ENCODE results near the gene MBD6.

Gene MBD6

DNA sequence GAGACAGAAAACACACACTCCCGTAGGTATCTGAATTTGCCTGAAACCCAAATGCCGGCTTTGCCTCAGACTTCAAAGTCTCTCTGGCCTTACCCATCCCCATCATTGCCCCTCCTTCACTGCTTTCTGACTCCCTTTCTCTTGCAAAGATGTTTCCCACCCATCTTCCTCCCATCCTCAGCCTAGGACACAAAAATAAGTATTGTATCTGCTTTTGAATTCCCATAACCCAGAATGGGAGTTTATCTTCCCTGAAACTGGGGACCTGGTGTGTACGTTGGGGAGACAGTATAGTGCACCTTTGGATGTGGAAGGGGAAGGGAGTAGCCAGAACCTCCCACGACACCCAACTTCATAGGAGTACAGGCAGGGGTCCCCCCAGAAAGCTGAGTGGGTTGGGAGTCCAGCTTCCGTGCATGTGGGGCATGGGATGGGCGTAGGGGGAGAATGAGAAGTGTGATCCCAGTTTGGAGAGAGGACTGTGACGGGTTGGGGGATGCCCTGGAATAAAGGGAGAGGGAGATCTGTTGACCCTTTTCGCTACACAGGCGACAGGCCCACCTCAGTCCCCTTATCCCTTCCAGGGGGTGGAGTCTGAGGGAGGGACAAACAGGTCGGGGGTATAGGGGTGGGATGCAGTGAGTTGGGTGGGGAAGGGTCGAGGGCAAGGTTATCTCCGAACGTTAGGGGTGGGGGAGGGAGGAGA, 26.7 kb downstream of the MBD6 start:
- Histone ChIP-seq H3K9ac (ENCODE audit: low read length) (no peak overlapping the region), H4K8ac (ENCODE audit: low read depth, low read length) (no peak overlapping the region), H3K14ac (ENCODE audit: low read length) (no peak overlapping the region), H4K91ac (ENCODE audit: low read depth, low read length) (no peak overlapping the region), H2BK12ac (ENCODE audit: low read length) (no peak overlapping the region), H3K27ac (ENCODE audit: low read depth, low read length) (no peak overlapping the region), H3K4ac (ENCODE audit: low read depth, low read length) (no peak overlapping the region), H4K12ac (ENCODE audit: low read depth, low read length) (no peak overlapping the region), H3K4me2 (ENCODE audit: low read length) (peak overlapping the region; percentile 64), H3K79me2 (ENCODE audit: control insufficient read depth, insufficient read depth, low read length, poor library complexity) (peaks cover 8% of the 10 kb centered on the region), H2AFZ (ENCODE audit: insufficient read depth, low read length, poor library complexity) (no peak overlapping the region), H3K23ac (ENCODE audit: low read length) (no peak overlapping the region), H3K9me3 (ENCODE audit: insufficient read depth, low read depth, low read length) (peaks cover 3% of the 10 kb centered on the region), H2AK5ac (ENCODE audit: low read length) (no peak overlapping the region), H3K4me3 (ENCODE audit: low read depth, low read length) (peak overlapping the region; percentile 5), H2BK120ac (ENCODE audit: insufficient read depth, low read length, poor library complexity) (no peak overlapping the region), H3K79me1 (ENCODE audit: low read length) (peaks cover 5% of the 10 kb centered on the region), H3K4me1 (ENCODE audit: control insufficient read depth in 1 of 2, insufficient read depth in 2 of 2, low read length in 2 of 2) (peaks cover 11 to 15% of the 10 kb centered on the region in 2 experiments), H2BK5ac (ENCODE audit: low read depth, low read length, poor library complexity) (no peak overlapping the region), H3K27me3 (ENCODE audit: insufficient read depth, low read length) (peaks cover 22% of the 10 kb centered on the region), H3K18ac (ENCODE audit: low read length) (no peak overlapping the region), H3K36me3 (ENCODE audit: control insufficient read depth in 1 of 2, insufficient read depth in 2 of 2, low read length in 2 of 2) (peaks cover 0 to 4% of the 10 kb centered on the region in 2 experiments)
- DNase-seq = no peak
- no CpG with 5 or more reads among the region's 13 CpGs for WGBS (ENCODE audit: extremely low coverage, insufficient coverage, insufficient read length)

GRCh38 chr12:57549909-57550640, 27.5 kb downstream of the MBD6 start, which contains the start of gene KIF5A:
TSS of gene KIF5A (plus strand) at chr12:57550044. CDS start at chr12:57550272, 228 bp downstream.
- H3K9ac ChIP-seq (ENCODE audit: low read length) = no peak within 1 kb of the TSS
- H2AK5ac ChIP-seq (ENCODE audit: low read length) = no peak within 1 kb of the TSS
- H3K4me1 ChIP-seq (ENCODE audit: control insufficient read depth in 1 of 2, insufficient read depth in 2 of 2, low read length in 2 of 2) = peaks cover 11 to 15% of the 10 kb centered on the region in 2 experiments
- no peak within 1 kb of the TSS for H2BK120ac ChIP-seq (ENCODE audit: insufficient read depth, low read length, poor library complexity)
- H3K14ac ChIP-seq (ENCODE audit: low read length) = no peak within 1 kb of the TSS
- no peak within 1 kb of the TSS for H3K27ac ChIP-seq (ENCODE audit: low read depth, low read length)
- H3K9me3 ChIP-seq (ENCODE audit: insufficient read depth, low read depth, low read length) = peaks cover 3% of the 10 kb centered on the region
- H4K91ac ChIP-seq (ENCODE audit: low read depth, low read length) = no peak within 1 kb of the TSS
- DNase-seq = peak; percentile 17 to 58
- no peak within 1 kb of the TSS for H2BK12ac ChIP-seq (ENCODE audit: low read length)
- H3K27me3 ChIP-seq (ENCODE audit: insufficient read depth, low read length) = peaks cover 22% of the 10 kb centered on the region
- WGBS (ENCODE audit: extremely low coverage, insufficient coverage, insufficient read length) = no CpG with 5 or more reads among the region's 52 CpGs
- peak within 1 kb of the TSS; percentile 76 for H2AFZ ChIP-seq (ENCODE audit: insufficient read depth, low read length, poor library complexity)
- peak within 1 kb of the TSS; percentile 5 for H3K4me3 ChIP-seq (ENCODE audit: low read depth, low read length)
- H3K23ac ChIP-seq (ENCODE audit: low read length) = no peak within 1 kb of the TSS
- no peak within 1 kb of the TSS for H4K12ac ChIP-seq (ENCODE audit: low read depth, low read length)
- H3K18ac ChIP-seq (ENCODE audit: low read length) = no peak within 1 kb of the TSS
- no peak within 1 kb of the TSS for H3K4ac ChIP-seq (ENCODE audit: low read depth, low read length)
- H3K4me2 ChIP-seq (ENCODE audit: low read length) = peak within 1 kb of the TSS; percentile 64
- H2BK5ac ChIP-seq (ENCODE audit: low read depth, low read length, poor library complexity) = no peak within 1 kb of the TSS
- no peaks in the 10 kb centered on the region for H3K36me3 ChIP-seq (ENCODE audit: control insufficient read depth in 1 of 2, insufficient read depth in 2 of 2, low read length in 2 of 2)
- peaks cover 5% of the 10 kb centered on the region for H3K79me1 ChIP-seq (ENCODE audit: low read length)
- no peak within 1 kb of the TSS for H4K8ac ChIP-seq (ENCODE audit: low read depth, low read length)
- peaks cover 8% of the 10 kb centered on the region for H3K79me2 ChIP-seq (ENCODE audit: control insufficient read depth, insufficient read depth, low read length, poor library complexity)

DNA sequence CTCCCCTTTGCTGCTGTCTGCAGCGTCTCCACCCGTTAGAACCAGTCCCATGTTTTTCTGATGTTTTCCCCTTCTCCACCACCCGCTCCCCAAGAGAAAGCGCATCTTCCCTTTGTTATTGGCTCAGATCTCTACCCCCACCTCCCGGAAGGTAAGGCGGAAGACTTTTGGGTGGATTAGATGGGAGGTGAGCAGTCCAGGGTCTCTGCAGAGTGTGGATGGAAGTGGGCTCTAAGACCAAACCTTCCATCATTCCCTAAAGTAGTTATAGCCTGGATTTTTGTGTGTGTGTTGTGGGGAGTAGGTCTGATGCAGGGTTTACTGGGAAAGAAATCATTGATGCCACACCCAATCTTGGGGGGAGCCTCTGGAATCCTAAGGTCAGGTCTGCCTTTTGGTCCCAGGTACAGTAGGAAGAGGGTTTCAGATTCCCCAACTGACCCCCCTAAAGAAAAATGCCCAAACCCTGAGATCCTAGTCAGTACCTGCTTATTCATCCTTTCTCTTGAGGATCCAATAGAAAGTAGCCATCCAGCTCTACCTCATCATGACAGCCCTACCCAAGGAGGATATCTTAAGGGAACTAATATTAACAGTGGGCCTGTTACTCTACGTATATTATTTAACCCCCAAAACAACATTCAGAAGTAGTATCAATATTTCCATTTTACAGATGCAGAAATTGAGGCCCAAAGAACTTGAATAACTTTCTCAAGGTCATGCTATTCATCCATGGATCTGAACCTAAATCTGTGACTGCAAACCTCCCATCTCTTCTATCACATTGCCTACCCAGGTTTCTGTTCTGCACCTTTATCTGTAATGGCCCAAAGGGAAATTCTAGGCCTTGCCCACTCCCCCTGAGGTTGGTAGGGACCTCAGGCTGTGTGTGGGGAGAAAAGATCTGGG, 28.3 kb downstream of the MBD6 start:
- H3K79me2 ChIP-seq (ENCODE audit: control insufficient read depth, insufficient read depth, low read length, poor library complexity) = peaks cover 8% of the 10 kb centered on the region
- H3K27me3 ChIP-seq (ENCODE audit: insufficient read depth, low read length) = peaks cover 22% of the 10 kb centered on the region
- H3K4ac ChIP-seq (ENCODE audit: low read depth, low read length) = no peak overlapping the region
- DNase-seq = no peak
- H2AFZ ChIP-seq (ENCODE audit: insufficient read depth, low read length, poor library complexity) = no peak overlapping the region
- no peak overlapping the region for H3K4me3 ChIP-seq (ENCODE audit: low read depth, low read length)
- H4K12ac ChIP-seq (ENCODE audit: low read depth, low read length) = no peak overlapping the region
- no peak overlapping the region for H3K4me2 ChIP-seq (ENCODE audit: low read length)
- H4K8ac ChIP-seq (ENCODE audit: low read depth, low read length) = no peak overlapping the region
- no peak overlapping the region for H3K23ac ChIP-seq (ENCODE audit: low read length)
- H2AK5ac ChIP-seq (ENCODE audit: low read length) = no peak overlapping the region
- peaks cover 8 to 12% of the 10 kb centered on the region in 2 experiments for H3K4me1 ChIP-seq (ENCODE audit: control insufficient read depth in 1 of 2, insufficient read depth in 2 of 2, low read length in 2 of 2)
- no peak overlapping the region for H2BK120ac ChIP-seq (ENCODE audit: insufficient read depth, low read length, poor library complexity)
- peaks cover 5% of the 10 kb centered on the region for H3K79me1 ChIP-seq (ENCODE audit: low read length)
- no peak overlapping the region for H3K14ac ChIP-seq (ENCODE audit: low read length)
- H3K18ac ChIP-seq (ENCODE audit: low read length) = no peak overlapping the region
- peaks cover 3% of the 10 kb centered on the region for H3K9me3 ChIP-seq (ENCODE audit: insufficient read depth, low read depth, low read length)
- no CpG with 5 or more reads among the region's 7 CpGs for WGBS (ENCODE audit: extremely low coverage, insufficient coverage, insufficient read length)
- no peak overlapping the region for H2BK5ac ChIP-seq (ENCODE audit: low read depth, low read length, poor library complexity)
- no peak overlapping the region for H2BK12ac ChIP-seq (ENCODE audit: low read length)
- H3K27ac ChIP-seq (ENCODE audit: low read depth, low read length) = no peak overlapping the region
- no peak overlapping the region for H3K9ac ChIP-seq (ENCODE audit: low read length)
- no peaks in the 10 kb centered on the region for H3K36me3 ChIP-seq (ENCODE audit: control insufficient read depth in 1 of 2, insufficient read depth in 2 of 2, low read length in 2 of 2)
- no peak overlapping the region for H4K91ac ChIP-seq (ENCODE audit: low read depth, low read length)

GRCh38 chr12:57551637-57552305, 29.1 kb downstream of the MBD6 start:
- Histone ChIP-seq H2BK5ac (ENCODE audit: low read depth, low read length, poor library complexity) (no peak overlapping the region), H3K4me1 (ENCODE audit: control insufficient read depth in 1 of 2, insufficient read depth in 2 of 2, low read length in 2 of 2) (peaks cover 3 to 7% of the 10 kb centered on the region in 2 experiments), H4K8ac (ENCODE audit: low read depth, low read length) (no peak overlapping the region), H3K27me3 (ENCODE audit: insufficient read depth, low read length) (peaks cover 22% of the 10 kb centered on the region), H3K23ac (ENCODE audit: low read length) (no peak overlapping the region), H2AK5ac (ENCODE audit: low read length) (no peak overlapping the region), H3K27ac (ENCODE audit: low read depth, low read length) (no peak overlapping the region), H4K91ac (ENCODE audit: low read depth, low read length) (no peak overlapping the region), H2AFZ (ENCODE audit: insufficient read depth, low read length, poor library complexity) (no peak overlapping the region), H3K9me3 (ENCODE audit: insufficient read depth, low read depth, low read length) (peaks cover 3% of the 10 kb centered on the region), H2BK120ac (ENCODE audit: insufficient read depth, low read length, poor library complexity) (no peak overlapping the region), H3K9ac (ENCODE audit: low read length) (no peak overlapping the region), H3K36me3 (ENCODE audit: control insufficient read depth in 1 of 2, insufficient read depth in 2 of 2, low read length in 2 of 2) (no peaks in the 10 kb centered on the region), H3K18ac (ENCODE audit: low read length) (no peak overlapping the region), H2BK12ac (ENCODE audit: low read length) (no peak overlapping the region), H3K79me2 (ENCODE audit: control insufficient read depth, insufficient read depth, low read length, poor library complexity) (peaks cover 2% of the 10 kb centered on the region), H3K79me1 (ENCODE audit: low read length) (peaks cover 2% of the 10 kb centered on the region), H3K4me2 (ENCODE audit: low read length) (no peak overlapping the region), H4K12ac (ENCODE audit: low read depth, low read length) (no peak overlapping the region), H3K4ac (ENCODE audit: low read depth, low read length) (no peak overlapping the region), H3K4me3 (ENCODE audit: low read depth, low read length) (no peak overlapping the region), H3K14ac (ENCODE audit: low read length) (no peak overlapping the region)
- WGBS (ENCODE audit: extremely low coverage, insufficient coverage, insufficient read length) = no CpG with 5 or more reads among the region's 3 CpGs
- no peak for DNase-seq

Data from trophoblast cell (in vitro differentiated cells and primary cell).